ENCODE results near the gene ICA1L.

DNA sequence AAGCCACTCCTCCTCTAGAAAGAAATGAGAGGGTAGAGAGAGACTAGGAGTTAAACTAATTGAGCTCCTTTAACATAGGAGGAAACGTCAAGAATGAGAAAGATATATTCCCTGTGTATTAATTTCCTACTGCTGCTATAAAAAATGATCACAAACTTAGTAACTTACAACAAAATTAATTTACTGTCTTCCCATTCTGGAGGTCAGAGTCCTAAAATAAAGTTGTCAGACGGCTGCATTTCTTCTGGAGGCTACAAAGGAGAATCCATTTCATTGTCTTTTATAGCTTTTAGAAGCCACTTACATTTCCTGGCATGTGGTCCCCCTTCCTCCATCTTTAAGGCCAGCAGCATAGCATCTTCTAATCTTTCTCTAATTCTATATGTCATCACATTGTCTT is 26.9 kb downstream of the ICA1L start:
- TF ChIP-seq, protein P1, sequence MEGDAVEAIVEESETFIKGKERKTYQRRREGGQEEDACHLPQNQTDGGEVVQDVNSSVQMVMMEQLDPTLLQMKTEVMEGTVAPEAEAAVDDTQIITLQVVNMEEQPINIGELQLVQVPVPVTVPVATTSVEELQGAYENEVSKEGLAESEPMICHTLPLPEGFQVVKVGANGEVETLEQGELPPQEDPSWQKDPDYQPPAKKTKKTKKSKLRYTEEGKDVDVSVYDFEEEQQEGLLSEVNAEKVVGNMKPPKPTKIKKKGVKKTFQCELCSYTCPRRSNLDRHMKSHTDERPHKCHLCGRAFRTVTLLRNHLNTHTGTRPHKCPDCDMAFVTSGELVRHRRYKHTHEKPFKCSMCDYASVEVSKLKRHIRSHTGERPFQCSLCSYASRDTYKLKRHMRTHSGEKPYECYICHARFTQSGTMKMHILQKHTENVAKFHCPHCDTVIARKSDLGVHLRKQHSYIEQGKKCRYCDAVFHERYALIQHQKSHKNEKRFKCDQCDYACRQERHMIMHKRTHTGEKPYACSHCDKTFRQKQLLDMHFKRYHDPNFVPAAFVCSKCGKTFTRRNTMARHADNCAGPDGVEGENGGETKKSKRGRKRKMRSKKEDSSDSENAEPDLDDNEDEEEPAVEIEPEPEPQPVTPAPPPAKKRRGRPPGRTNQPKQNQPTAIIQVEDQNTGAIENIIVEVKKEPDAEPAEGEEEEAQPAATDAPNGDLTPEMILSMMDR (conservative IDR thresholded peaks at IDR 0.05; ENCODE audit: low read depth, low read length), result no peak
- TF ChIP-seq POLR2A (IDR thresholded peaks at IDR 0.05; ENCODE audit: low read depth, low read length) (no peak), RFX5 (IDR thresholded peaks at IDR 0.05; ENCODE audit: low read depth, low read length) (no peak), NFE2L2 (IDR thresholded peaks at IDR 0.05; ENCODE audit: low read depth, low read length) (no peak), CEBPB (IDR thresholded peaks at IDR 0.05; ENCODE audit: low read depth, low read length) (no peak)
- TF ChIP-seq, protein P2, sequence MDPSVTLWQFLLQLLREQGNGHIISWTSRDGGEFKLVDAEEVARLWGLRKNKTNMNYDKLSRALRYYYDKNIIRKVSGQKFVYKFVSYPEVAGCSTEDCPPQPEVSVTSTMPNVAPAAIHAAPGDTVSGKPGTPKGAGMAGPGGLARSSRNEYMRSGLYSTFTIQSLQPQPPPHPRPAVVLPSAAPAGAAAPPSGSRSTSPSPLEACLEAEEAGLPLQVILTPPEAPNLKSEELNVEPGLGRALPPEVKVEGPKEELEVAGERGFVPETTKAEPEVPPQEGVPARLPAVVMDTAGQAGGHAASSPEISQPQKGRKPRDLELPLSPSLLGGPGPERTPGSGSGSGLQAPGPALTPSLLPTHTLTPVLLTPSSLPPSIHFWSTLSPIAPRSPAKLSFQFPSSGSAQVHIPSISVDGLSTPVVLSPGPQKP (IDR thresholded peaks at IDR 0.05; ENCODE audit: borderline replicate concordance, low read depth, low read length), result no peak

All from IMR-90 (cell line).